Adipocyte (in vitro differentiated cells): ENCODE measurements around the gene CINP.
A peak's percentile ranks its signal among the peaks of the same experiment; 100 is the strongest.

ENCODE experiments used
- DNase-seq: peaks from one replicate; pipeline ENCODE4 v3.0.0-alpha.2; 2015; ENCODE audit warnings: low read depth
- H3K27me3 ChIP-seq: replicated peaks from 2 replicates; pipeline ENCODE4 v1.7.0; 2013; ENCODE audit warnings: mild to moderate bottlenecking, low read length, moderate library complexity; ENCODE audit not compliant: control insufficient read depth, insufficient read depth
- H3K36me3 ChIP-seq: 2 replicates; pipeline ENCODE4 v1.7.0; 2013; ENCODE audit warnings: low read length, mild to moderate bottlenecking, moderate library complexity; ENCODE audit not compliant: control insufficient read depth, insufficient read depth, severe bottlenecking
- H3K4me1 ChIP-seq: 2 replicates; pipeline ENCODE4 v1.7.0; 2013; ENCODE audit warnings: mild to moderate bottlenecking, low read length, moderate library complexity; ENCODE audit not compliant: control insufficient read depth, insufficient read depth
- H3K4me3 ChIP-seq: 2 replicates; pipeline ENCODE4 v1.7.0; 2013; ENCODE audit warnings: mild to moderate bottlenecking, low read length, moderate library complexity
- H3K9ac ChIP-seq: 2 replicates; pipeline ENCODE4 v1.7.0; 2013; ENCODE audit warnings: mild to moderate bottlenecking, low read length, moderate library complexity
- H3K9me3 ChIP-seq: 2 replicates; pipeline ENCODE4 v1.7.0; 2013; ENCODE audit warnings: mild to moderate bottlenecking, low read length, moderate library complexity; ENCODE audit not compliant: control insufficient read depth

Gene CINP

DNA sequence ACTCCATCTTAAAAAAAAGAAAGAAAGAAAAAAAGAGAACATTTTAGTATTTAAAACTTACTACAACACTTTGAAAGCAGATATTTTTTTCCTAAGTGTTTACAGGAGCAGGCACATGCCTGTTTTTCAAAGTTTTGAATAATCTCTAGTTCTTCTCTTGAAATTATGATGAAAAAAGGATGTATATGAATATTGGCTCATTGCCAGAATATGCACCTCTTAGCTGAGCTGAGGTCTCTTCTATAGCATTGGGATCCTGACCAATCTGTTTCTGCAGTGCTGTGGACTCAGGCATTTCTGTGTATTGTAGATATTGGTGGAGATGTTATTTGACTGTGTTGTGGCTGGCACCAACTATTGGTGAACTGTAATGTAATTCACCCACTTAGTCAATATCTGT, 15.0 kb upstream of the CINP start:
- no peak overlapping the region for H3K4me3 ChIP-seq
- H3K27me3 ChIP-seq, result no peaks in the 10 kb centered on the region
- no peaks in the 10 kb centered on the region for H3K9me3 ChIP-seq
- no peak for DNase-seq
- no peaks in the 10 kb centered on the region for H3K4me1 ChIP-seq
- H3K9ac ChIP-seq, result no peak overlapping the region
- H3K36me3 ChIP-seq, result peaks cover 24% of the 10 kb centered on the region

DNA sequence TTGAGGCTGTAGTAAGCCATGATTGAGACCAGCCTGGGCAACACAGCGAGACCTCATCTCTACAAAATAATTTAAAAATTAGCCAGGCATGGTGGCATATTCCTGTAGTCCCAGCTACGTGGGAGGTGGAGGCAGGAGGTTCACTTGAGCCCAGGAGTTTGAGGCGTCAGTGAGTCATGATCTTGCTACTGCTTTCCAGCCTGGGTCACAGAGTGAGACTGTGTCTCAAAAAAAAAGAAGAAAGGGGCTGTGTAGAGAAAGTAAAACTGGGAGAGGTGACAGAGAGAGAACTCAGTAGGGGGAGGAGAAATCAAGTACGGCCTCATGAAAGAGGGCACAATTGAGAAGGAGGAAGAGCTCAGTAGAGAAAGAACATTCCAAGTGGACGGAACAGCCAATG, 12.4 kb upstream of the CINP start:
- Histone ChIP-seq H3K4me1 (no peaks in the 10 kb centered on the region), H3K27me3 (no peaks in the 10 kb centered on the region), H3K4me3 (no peak overlapping the region), H3K36me3 (peaks cover 21% of the 10 kb centered on the region), H3K9ac (no peak overlapping the region), H3K9me3 (no peaks in the 10 kb centered on the region)
- DNase-seq, result no peak

DNA sequence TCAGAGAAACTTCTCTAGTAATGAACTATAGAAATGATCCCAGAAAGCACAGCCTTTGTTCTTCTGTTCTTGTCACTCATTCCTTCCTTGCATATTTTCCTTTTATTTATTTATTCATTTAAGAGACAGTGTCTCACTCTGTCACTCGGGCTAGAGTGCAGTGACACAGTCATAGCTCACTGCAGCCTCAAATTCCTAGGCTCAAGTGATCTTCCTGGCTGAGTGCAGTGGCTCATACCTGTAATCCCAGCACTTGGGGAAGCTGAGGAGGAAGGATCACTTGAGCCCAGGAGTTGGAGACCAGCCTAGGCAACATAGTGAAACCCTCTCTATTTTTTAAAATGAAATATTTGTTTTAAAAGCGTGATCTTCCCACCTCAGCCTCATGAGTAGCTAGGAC, 11.6 kb upstream of the CINP start:
- no peak overlapping the region for H3K4me3 ChIP-seq
- no peak overlapping the region for H3K9ac ChIP-seq
- H3K36me3 ChIP-seq, result peaks cover 16% of the 10 kb centered on the region
- no peak for DNase-seq
- no peaks in the 10 kb centered on the region for H3K27me3 ChIP-seq
- no peaks in the 10 kb centered on the region for H3K9me3 ChIP-seq
- H3K4me1 ChIP-seq, result no peaks in the 10 kb centered on the region

DNA sequence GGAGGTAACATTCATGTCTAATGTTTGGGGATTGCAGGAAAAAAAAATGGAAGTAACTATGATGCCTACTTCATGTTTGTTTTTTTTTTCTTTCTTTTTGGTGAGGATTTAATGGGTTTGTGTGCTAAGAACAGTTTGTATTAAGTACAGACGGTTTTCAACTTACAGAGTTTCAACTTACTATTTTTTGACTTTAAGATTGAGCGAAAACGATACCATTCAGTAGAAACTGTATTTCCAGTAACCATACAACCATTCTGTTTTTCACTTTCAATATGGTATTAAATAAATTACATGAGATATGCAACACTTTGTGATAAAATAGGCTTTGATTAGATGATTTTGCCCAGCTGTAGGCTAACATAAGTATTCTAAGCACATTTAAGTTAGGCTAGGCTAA, 10.4 kb upstream of the CINP start:
- H3K4me1 ChIP-seq, result no peaks in the 10 kb centered on the region
- DNase-seq, result no peak
- H3K27me3 ChIP-seq, result no peaks in the 10 kb centered on the region
- H3K9me3 ChIP-seq, result no peaks in the 10 kb centered on the region
- no peak overlapping the region for H3K4me3 ChIP-seq
- no peak overlapping the region for H3K9ac ChIP-seq
- H3K36me3 ChIP-seq, result peaks cover 10% of the 10 kb centered on the region

DNA sequence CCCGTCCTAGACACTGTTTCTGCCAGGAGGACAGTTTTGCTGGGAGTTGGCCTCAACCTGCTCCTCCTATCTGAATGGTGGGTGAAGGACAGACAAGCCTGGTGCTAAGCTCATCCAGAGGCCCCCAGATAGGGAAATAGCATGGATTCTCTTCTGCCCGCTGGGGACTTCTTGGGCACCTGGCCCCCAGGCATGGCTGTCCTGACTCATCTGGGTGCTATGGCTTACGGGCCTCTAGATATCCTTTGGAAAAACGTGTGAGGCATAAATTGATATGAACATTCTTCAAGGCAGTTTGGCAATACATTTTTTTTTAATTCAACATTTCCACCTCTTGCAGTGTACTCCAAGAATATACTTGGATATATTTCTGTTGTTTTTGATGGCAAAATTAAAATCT, 8.7 kb upstream of the CINP start:
- no peaks in the 10 kb centered on the region for H3K9me3 ChIP-seq
- H3K4me1 ChIP-seq, result no peaks in the 10 kb centered on the region
- no peak for DNase-seq
- H3K9ac ChIP-seq, result no peak overlapping the region
- no peaks in the 10 kb centered on the region for H3K36me3 ChIP-seq
- no peak overlapping the region for H3K4me3 ChIP-seq
- no peaks in the 10 kb centered on the region for H3K27me3 ChIP-seq

DNA sequence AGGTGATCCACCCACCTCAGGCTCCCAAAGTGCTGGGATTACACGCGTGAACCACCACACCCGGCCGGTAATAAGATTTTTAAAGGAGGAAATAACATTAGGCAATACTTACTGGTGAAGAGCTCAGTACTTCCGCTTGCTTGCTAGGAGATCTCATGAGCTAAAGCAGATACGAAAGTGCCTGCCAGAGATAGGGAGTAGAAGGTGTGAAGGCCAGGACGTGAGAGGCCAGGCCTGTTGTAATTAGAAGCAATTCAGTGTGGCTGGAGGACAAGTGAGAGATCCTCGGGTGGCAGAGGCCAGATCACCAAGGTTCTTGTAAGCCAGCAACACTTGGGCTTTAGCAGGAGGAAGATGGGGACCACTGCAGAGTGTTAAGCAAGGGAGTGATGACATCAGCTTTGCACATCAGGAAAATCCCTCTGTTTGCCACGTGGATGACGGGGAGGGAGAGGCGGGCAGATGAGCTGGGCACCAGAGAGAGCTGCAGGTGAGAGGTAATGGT, 7.7 kb upstream of the CINP start:
- H3K4me3 ChIP-seq, result no peak overlapping the region
- H3K27me3 ChIP-seq, result no peaks in the 10 kb centered on the region
- no peaks in the 10 kb centered on the region for H3K4me1 ChIP-seq
- no peak for DNase-seq
- no peak overlapping the region for H3K9ac ChIP-seq
- H3K36me3 ChIP-seq, result no peaks in the 10 kb centered on the region
- H3K9me3 ChIP-seq, result no peaks in the 10 kb centered on the region

DNA sequence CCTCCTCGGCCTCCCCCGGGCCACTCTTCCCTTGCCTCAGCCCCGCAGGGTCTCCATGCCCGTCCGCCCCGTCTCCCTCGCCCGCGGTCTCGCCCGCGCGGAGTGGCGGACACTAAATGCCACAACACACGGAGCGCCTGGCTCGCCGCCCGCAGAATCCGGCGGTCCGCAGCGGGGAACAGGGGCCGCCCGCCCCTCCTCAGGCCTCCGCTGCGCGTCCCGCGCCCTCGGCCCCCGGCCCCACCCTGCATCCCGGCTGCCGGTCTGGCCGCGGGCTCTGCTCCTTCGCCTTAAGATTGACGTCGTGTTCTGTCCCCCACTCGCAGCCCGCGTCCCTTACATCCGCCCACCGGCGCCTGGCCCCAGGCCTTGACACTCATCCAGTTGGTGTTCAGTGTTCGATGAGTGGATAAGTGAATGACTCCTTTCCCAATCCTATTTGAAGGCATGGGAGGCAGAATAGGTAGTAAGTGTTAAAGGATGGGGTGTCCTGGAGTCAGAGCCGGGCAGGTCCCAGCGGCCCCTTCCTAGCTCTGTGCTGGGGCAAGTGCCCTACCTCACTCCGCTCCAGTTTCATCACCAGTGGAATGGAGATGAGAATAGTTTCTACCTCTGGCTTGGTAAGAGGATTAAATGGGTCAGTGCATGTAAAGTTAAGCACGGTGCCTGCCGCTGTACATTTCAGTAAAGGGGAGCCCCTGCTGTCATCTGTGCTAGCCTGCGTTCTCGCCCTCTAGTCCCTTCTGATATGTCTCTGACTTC, 673 bp upstream of the CINP start:
- Histone ChIP-seq H3K36me3 (peaks cover 9% of the 10 kb centered on the region), H3K9ac (peak overlapping the region; percentile 99), H3K27me3 (no peaks in the 10 kb centered on the region), H3K4me1 (peaks cover 16% of the 10 kb centered on the region), H3K9me3 (no peaks in the 10 kb centered on the region), H3K4me3 (peak overlapping the region; percentile 98)
- DNase-seq, result peak; percentile 80

DNA sequence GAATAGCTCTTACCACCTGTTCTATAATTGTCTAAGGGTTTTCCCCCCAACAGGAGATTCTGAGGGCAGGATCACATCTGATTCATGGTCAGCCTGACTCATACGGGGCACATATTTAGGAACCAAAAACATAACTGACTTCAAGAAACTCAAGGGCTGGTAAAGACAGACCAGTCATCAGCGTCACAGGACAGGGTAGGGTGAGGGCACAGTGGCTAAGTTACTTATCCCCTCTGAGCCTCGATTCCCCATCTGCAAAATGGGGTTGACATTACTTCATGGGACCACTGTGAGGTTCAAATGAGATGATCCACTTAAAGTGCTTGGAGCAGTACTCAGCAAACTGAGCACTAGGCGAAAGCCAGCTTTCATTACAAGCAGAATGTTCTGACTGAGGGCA, 606 bp downstream of the CINP start:
- Histone ChIP-seq H3K9ac (peak overlapping the region; percentile 99), H3K4me3 (peak overlapping the region; percentile 98), H3K9me3 (no peaks in the 10 kb centered on the region), H3K36me3 (peaks cover 21% of the 10 kb centered on the region), H3K27me3 (no peaks in the 10 kb centered on the region), H3K4me1 (peaks cover 16% of the 10 kb centered on the region)
- DNase-seq, result peak; percentile 47

DNA sequence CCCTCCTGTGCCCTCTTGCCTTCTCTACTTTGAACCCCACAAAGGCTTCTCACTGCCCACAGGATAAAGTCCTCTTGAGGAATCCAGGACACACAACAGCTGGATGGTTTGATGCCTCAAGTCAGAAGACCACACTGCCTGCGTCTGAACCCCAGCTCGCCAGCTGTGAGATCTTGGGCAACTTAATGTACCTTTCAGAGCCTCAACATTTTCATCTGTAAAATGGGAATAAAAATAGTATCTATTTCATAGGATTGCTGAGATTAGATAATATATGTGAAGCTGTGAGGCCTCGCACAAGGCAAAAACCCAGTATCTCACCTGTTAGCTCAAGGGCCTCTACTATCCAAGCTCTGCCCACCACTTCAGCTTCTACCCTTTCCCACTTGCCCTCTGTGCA, 2.3 kb downstream of the CINP start:
- no peaks in the 10 kb centered on the region for H3K27me3 ChIP-seq
- no peaks in the 10 kb centered on the region for H3K9me3 ChIP-seq
- no peak overlapping the region for H3K9ac ChIP-seq
- peaks cover 36% of the 10 kb centered on the region for H3K36me3 ChIP-seq
- DNase-seq, result no peak
- peaks cover 16% of the 10 kb centered on the region for H3K4me1 ChIP-seq
- H3K4me3 ChIP-seq, result no peak overlapping the region

DNA sequence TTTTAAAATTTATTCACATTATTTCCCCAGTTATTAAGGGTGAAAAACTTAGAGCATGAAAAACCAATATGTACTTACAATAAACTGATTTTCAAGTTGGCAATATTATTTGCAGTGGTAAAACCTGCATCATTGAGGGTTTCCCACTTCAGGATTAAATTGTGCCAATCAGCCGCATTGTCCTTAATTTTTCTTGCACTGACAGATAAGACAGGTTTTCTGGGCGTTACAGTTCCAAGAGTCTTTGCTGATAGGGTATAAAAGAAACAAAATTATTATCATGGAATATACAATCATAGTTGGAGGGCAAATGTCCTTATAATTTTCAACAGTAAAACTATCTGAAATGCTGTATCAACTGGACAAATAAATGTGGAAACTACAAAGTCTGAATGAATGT, 3.3 kb downstream of the CINP start:
- Histone ChIP-seq H3K4me1 (peaks cover 16% of the 10 kb centered on the region), H3K9me3 (no peaks in the 10 kb centered on the region), H3K36me3 (peaks cover 46% of the 10 kb centered on the region), H3K9ac (no peak overlapping the region), H3K4me3 (no peak overlapping the region), H3K27me3 (no peaks in the 10 kb centered on the region)
- DNase-seq, result no peak

DNA sequence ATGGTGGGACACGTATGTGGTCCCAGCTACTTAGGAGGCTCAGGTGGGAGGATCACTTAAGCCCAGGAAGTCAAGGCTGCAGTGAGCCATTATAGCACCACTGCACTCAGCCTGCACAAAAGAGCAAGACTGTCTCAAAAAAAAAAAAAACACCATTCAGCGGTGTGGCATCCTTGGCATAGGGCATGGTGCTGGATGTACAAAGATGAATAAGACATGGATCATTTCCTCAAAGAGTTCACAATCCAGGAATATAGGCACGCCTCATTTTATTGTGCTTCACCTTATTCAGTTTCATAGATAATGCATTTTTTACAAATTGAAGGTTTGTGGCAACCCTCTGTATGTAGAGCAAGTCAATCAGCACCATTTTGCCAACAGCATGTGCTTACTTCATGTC, 6.4 kb downstream of the CINP start:
- no peak for DNase-seq
- no peak overlapping the region for H3K4me3 ChIP-seq
- H3K36me3 ChIP-seq, result peaks cover 67% of the 10 kb centered on the region
- no peaks in the 10 kb centered on the region for H3K27me3 ChIP-seq
- H3K4me1 ChIP-seq, result no peaks in the 10 kb centered on the region
- no peak overlapping the region for H3K9ac ChIP-seq
- no peaks in the 10 kb centered on the region for H3K9me3 ChIP-seq

DNA sequence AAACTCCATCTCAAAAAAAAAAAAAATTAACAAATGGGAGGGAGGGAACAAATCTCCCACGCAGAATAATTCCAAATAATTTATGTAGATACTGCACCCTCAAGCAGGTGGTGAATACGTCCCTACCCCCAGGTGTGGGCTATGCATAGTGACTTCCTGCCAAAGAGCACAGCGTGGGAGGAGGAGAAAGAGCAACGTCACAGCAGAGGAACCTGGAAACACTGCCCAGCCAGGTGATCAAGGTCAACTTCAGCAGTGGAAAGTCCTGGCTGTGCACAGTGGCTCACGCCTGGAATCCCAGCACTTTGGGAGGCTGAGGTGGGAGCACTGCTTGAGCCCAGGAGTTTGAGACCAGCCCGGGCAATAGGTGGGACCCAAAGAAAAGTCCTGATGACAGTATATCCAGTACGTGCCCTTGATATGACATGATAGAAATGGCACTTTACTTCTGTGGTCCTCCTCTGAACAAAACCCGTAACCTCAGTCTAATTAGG, 9.5 kb downstream of the CINP start:
- no peaks in the 10 kb centered on the region for H3K9me3 ChIP-seq
- DNase-seq, result no peak
- no peak overlapping the region for H3K9ac ChIP-seq
- H3K4me1 ChIP-seq, result no peaks in the 10 kb centered on the region
- no peak overlapping the region for H3K4me3 ChIP-seq
- H3K36me3 ChIP-seq, result peaks cover 80% of the 10 kb centered on the region
- H3K27me3 ChIP-seq, result no peaks in the 10 kb centered on the region
